ENCODE measurements around the gene CIDEA. TPM values are rescaled to one million over a fixed set of nuclear protein-coding genes. Genes with fewer than 3 reads are reported as not detected.

CIDEA gene
- total RNA-seq, 1 donor from 2014 or later: 138 TPM

DNA sequence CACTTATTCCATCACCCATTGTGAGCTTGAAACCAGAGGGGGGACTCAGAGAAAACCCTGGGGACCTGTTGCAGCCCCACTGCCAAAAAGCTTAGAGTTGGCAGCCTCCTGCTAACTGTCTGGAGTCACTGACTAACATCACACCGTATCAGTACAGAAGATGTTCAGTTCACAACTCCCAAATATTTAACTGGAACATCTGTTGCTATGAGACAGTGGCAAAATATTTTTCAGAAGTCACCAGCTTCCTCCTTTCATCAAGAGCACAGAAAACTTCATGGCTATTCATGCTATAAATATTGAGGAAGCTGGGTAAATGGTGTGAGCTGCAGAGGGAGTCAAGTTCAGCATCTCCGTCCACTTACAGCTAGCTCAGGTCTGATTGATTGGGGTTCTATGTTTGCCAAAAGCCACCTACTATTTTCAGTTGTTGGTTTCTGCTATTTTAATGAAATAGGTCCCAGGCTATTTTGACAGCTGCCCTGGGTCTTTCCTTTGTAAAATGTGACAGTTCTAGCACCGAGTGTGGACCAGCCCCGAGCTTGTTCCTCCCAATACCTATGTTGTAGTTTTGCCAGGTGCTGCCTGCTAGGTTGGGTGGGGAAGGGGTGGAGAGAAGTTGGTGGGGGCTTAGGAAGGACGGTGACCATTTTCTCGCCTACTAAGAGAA is 63.6 kb downstream of the CIDEA start:
- no peak for DNase-seq (ENCODE audit: low spot score)

DNA sequence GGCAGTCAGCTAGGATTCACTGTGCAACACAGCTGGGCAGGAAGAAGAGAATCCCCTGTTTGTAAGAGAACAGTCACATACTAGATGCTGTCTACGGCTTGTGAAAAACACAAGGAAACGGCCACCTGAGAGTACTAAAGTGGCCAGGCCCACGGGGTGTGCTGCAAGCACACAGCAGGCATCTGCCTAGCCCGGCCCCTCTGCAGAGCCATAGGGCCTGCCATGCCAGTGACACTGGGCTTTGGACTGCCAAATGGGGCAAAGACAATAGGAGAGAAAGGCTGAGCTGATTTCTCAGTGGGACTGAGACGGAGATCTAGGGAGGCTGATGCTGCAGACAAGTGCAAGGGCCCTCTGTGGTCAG is 64.2 kb downstream of the CIDEA start:
- DNase-seq (ENCODE audit: low spot score): peak; percentile 81

DNA sequence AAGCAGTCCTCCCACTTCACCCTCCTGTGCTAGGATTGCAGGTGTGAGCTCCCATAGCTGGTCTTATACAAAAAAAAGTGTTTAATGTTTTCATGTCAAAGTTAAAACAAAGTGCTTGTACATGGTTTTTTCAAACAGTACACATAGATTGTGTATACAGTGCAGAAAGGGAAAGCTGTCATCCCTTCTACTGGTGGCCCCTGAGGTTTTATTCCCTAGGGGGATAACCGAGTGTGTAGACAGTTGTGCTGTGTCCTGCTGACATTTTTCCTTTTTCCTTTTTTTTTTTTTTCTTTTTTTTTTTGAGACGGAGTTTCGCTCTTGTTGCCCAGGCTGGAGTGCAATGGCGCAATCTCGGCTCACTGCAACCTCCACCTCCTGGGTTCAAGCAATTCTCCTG is 64.7 kb downstream of the CIDEA start:
- DNase-seq (ENCODE audit: low spot score): no peak

DNA sequence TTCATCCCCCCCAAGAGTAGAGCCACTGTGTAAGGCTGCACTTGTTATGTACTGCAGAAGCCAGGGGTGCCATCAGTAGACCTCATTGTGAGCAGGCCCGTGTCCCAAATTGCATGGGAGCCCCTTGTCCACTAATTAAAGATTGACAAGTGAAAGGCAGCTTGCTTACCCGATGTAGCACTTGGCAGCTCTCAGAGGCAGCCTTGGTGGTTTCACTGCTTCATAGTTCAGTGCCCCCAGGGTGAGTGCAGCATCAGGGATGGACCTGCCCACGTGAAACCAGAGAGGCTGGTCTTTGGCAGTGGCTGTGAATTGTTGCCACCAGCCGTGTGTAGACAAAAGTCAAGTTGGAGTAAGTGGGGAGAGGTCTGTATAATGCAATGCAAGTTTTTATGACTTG is 67.2 kb downstream of the CIDEA start:
- no peak for DNase-seq (ENCODE audit: low spot score)

DNA sequence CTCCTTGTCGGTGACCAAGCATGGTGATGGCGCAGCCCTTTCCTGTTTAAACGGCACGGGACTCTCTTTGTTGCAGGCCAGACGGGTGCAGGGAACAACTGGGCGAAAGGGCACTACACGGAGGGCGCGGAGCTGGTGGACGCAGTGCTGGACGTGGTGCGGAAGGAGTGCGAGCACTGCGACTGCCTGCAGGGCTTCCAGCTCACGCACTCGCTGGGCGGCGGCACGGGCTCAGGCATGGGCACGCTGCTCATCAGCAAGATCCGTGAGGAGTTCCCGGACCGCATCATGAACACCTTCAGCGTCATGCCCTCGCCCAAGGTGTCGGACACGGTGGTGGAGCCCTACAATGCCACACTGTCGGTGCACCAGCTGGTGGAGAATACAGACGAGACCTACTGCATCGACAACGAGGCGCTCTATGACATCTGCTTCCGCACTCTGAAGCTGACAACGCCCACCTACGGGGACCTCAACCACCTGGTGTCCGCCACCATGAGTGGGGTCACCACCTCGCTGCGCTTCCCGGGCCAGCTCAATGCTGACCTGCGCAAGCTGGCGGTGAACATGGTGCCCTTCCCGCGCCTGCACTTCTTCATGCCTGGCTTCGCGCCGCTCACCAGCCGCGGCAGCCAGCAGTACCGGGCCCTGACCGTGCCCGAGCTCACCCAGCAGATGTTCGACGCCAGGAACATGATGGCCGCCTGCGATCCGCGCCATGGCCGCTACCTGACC is 71.0 kb downstream of the CIDEA start:
- DNase-seq (ENCODE audit: low spot score): peak; percentile 82

DNA sequence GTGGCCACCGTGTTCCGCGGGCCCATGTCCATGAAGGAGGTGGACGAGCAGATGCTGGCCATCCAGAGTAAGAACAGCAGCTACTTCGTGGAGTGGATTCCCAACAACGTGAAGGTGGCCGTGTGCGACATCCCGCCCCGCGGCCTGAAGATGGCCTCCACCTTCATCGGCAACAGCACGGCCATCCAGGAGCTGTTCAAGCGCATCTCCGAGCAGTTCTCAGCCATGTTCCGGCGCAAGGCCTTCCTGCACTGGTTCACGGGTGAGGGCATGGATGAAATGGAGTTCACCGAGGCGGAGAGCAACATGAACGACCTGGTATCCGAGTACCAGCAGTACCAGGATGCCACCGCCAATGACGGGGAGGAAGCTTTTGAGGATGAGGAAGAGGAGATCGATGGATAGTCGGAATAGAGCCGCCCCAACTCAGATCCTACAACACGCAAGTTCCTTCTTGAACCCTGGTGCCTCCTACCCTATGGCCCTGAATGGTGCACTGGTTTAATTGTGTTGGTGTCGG is 71.6 kb downstream of the CIDEA start:
- DNase-seq (ENCODE audit: low spot score): peak; percentile 88

DNA sequence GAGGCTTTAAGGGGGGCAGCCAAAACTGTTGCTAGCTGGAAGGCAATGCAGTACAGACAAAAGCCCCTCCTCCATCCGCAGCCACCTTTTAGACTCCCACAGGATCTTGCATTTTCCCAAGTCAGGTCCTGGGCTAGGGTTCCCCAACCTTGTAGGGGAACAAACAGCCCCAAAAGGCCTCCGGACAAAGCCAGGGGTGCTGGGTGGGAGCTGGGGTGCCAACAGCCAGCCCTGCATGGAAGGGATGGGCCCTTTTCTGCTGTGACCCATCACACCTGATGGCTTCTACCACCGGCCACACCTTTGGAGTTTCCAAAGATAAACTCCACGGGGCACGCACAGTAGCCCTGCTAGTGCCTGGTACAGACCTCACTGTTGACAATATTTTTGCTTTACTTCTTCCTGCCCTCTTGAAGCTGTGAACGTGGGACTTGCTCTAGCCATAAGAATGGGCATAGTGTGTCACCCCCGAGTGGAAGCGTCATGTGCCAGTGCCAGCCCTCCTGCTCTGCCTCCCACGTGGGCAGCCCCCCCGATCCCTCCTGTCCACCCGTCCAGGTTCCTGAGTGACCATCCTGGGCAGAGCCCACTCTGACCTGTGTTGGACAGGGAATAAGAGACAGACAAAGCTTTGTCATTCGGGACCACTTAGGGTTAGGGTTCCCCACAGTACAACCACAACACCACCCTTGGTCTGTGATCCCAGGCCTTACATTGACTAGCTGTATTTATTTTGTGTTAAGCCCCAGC is 72.7 kb downstream of the CIDEA start:
- peak; percentile 82 for DNase-seq (ENCODE audit: low spot score)

Other genes with a start within 250 kb of the CIDEA start
- gene ANKRD62, start 160.5 kb upstream of the CIDEA start, total RNA-seq: not detected
- 560 TPM for gene TUBB6, start 53.9 kb downstream of the CIDEA start, total RNA-seq
- gene AFG3L2, start 122.9 kb downstream of the CIDEA start, total RNA-seq: 44.8 TPM
- gene PRELID3A, start 153.6 kb downstream of the CIDEA start, total RNA-seq: 4.4 TPM